ENCODE data around the gene EHBP1L1.
A peak's percentile ranks its signal among the peaks of the same experiment; 100 is the strongest.

The EHBP1L1 gene

DNA sequence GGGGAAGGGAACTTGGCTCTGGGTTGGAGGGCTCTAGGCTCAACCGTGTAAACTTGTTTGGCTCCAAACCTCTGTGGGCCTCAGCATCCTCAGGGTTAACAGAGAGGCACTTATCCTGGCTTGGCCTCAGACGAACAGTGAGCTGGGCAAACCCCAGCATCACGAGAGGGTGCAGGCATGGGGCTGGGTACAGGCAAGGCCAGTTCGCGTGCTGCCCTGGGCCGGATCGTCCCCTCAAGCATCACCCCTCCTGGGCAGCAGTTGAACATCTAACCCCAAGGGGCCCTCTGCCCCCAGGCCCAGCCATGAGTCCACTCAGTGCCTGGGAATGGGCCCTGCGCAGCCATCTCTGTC lies 1.9 kb downstream of the EHBP1L1 start:
- DNase-seq (ENCODE audit: low spot score), result no peak

DNA sequence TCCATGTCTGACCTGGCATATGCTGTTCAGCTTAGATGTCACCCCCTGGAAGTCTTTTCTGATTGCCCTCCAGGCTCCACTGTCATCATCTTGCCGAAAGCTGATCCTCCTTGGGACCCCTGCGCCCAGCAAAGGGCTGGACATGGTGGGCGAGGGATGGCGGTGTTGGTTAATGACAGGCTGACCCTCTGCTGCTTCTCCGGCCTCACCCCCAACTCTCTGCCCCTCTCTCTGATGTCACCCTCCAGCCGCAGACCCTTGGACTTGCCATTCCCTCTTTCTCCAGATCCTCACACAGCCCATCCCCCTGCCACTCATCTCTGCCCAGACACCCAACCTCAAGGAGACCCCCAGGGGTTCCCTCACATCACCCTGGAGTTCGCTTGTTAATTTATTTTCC lies 2.3 kb downstream of the EHBP1L1 start:
- DNase-seq (ENCODE audit: low spot score), result no peak

DNA sequence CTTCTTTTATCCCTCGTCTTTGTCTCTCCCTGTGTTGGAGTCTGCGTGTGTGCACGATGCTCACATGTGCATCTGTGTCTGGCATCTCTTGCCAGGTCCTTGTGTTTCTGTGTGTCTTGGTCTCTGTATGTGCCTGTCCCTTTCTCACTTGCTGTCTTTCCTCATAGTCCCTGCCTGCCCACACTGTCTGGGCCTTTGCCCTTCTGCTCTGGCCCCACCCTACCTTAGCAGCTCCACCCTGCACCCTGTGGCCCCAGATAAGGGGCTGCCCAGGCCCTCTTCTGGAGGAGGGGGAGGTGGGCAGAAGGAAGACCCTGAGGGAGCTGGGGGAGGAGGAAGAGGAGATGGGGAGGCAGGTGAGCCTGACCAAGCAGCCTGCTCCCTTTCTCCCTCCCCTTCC lies 2.8 kb downstream of the EHBP1L1 start:
- no peak for DNase-seq (ENCODE audit: low spot score)

DNA sequence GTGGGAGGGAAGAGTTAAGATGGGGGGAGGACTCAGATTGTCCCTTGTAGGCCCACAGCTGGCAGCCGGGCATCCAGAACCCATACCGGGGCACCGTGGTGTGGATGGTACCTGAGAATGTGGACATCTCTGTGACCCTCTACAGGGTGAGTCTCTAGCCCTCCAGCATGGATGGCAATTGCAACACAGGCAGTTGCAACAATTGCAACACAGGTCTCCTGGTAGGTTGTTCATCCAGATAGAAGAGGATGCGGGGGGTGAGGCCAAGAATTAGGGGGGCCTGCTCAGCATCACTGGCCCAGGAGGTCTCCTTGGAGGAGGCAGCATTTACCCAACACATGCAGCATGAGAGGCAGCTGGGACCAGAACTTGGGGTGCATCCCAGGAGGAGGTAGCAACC lies 3.4 kb downstream of the EHBP1L1 start:
- DNase-seq (ENCODE audit: low spot score), result no peak

DNA sequence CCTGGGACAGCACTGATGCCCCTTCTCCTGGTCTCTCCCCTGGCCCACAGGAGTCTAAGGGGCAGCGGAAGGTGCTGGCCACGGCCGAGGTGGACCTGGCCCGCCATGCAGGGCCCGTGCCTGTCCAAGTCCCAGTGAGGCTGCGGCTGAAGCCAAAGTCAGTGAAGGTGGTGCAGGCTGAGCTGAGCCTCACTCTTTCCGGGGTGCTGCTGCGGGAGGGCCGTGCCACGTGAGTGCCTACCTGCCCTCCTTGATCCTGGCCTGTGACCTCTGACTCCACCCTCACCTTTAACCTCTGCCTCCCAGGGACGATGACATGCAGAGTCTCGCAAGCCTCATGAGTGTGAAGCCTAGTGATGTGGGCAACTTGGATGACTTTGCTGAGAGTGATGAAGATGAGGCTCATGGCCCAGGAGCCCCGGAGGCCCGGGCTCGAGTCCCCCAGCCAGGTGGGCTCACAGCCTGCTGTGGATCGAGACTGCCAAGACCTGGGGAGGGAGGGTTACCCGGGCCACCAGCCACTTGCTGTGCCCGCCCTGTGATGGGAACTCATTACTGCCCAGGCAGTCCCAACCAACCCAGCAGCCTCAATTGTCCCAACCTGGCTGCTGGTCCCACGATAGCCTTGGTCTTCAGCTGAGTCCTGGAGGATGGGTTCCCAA lies 4.3 kb downstream of the EHBP1L1 start:
- no peak for DNase-seq (ENCODE audit: low spot score)

DNA sequence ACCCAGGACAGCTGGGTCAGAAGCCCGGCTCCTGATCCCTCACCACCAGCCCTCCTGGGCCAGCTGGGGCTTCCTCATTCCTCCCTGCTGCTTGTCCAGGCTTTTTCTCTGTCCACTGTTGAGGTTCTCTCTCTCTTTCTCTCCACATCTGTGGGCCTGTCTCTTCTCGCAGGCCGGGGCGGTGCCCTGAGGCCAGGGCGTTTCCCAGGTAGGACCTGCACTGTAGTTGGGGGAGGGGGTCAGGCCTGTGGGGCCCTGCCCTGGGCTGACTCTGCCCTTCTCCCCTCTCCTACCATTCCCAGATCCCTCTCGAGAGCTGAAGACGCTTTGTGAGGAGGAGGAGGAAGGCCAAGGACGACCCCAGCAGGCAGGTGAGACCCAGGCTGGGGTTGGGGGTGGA lies 4.9 kb downstream of the EHBP1L1 start:
- DNase-seq (ENCODE audit: low spot score), result no peak

DNA sequence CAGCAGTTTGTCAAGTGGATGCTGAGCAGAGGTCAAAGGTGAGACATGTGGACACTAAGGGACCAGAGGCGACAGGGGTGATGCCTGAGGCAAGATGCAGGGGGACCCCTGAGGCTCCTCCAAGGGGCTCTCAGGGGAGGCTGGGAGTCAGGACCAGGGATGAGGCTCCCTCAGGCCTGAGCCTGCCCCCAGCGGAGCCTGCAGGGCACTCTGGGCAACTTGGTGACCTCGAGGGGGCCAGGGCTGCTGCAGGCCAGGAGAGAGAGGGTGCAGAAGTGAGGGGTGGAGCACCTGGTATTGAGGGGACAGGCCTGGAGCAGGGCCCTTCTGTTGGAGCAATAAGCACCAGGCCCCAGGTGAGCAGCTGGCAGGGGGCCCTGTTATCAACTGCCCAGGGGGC lies 6.1 kb downstream of the EHBP1L1 start:
- no peak for DNase-seq (ENCODE audit: low spot score)

DNA sequence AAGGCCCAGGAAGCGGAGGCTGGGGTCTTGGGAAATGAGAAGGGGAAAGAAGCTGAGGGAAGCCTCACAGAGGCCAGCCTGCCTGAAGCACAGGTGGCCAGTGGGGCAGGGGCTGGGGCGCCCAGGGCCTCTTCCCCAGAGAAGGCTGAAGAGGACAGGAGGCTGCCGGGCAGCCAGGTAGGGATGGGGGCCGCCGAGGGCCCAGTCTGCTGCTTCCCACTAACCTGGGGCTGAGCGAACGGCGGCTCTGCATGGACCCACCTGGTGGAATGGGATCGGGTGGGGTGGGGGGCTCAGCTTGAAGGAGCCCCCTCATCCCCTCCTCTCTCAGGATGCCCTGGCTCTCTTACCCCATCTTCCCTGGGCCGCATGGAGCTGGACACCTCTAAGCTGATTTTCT lies 7.7 kb downstream of the EHBP1L1 start:
- no peak for DNase-seq (ENCODE audit: low spot score)

DNA sequence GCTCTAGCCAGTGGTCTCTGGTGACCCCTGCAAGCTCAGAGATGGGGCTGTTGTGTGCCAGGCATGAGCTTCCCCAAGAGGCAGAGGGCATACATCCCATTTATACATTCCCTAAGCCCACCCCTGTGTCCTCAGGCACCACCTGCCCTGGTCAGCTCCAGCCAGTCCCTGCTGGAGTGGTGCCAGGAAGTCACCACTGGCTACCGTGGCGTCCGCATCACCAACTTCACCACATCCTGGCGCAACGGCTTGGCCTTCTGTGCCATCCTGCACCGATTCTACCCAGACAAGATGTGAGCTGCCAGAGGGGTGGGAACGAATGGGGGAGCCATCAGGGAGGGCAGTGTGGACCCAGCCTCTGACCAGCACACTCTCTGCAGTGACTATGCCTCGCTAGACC lies 8.3 kb downstream of the EHBP1L1 start:
- DNase-seq (ENCODE audit: low spot score), result no peak

DNA sequence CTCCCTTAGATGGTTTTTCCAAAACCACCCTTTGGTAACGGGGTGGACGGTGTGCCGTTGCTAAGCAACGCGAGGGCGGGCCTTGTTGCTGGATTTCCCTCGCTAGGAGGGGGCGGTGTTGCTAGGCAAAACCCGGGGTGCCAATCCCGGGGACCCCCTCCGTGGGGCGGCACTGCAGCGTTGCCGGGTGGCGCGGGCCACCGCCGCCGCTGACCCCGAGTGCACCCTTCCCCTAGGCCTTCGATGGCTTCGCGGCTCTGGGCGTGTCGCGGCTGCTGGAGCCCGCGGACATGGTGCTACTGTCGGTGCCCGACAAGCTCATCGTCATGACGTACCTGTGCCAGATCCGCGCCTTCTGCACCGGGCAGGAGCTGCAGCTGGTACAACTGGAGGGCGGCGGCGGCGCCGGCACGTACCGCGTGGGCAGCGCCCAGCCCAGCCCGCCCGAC lies 8.9 kb downstream of the EHBP1L1 start:
- DNase-seq (ENCODE audit: low spot score), result no peak

DNA sequence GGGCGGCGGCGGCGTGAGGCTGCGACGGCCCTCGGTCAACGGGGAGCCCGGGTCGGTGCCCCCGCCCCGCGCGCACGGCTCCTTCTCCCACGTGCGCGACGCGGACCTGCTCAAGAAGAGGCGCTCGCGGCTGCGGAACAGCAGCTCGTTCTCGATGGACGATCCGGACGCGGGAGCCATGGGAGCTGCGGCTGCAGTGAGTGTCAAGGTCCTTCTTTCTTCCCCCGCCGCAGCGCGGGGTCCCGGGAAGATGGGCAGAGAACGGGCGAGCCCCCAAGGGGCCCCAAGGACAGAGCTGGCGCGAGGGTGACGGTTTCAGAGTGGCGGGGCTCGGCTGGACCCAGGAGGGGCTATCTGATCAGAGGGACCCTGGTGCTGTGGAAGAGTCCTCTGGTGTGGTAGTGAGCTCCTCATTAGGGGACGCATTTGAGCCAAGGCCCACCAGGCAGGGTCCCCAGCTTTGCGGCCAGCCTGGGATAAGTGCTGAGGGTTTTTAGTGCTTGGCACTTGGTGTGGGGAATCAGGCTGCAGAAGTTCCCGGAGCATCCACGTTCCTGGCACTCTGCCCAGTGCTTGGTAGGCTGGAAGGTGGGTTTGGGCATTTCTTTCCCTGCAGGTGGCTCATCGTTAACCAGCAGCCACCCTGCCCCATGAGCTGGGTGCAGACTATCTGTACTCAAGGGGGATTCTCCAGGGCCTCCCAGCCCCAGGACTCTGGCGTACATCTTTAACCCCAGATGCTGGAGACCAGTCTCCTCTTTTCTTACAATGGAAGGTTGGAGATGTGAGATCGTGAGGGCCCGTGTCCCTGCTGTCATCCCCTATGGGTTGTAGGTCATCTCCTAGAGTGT lies 9.8 kb downstream of the EHBP1L1 start:
- no peak for DNase-seq (ENCODE audit: low spot score)

DNA sequence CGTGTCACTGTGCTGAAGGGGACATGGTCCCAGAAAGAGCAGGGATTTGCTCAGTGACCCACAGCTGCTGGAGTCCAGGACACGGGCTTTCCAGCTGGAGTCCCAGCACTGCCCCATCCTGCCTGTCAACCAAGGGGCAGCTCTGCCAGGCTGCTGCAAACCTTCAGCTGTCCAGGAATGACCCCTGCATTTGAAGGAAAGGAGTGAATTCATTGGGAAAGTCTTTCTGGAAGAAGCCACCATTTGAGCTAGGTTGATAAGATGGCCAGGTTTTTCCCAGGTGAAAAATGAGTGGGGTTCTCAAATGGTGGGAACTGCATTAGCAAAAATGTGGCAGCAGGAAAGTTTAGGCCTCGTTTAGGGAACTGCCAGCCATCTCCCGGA lies 10.4 kb downstream of the EHBP1L1 start:
- no peak for DNase-seq (ENCODE audit: low spot score)

DNA sequence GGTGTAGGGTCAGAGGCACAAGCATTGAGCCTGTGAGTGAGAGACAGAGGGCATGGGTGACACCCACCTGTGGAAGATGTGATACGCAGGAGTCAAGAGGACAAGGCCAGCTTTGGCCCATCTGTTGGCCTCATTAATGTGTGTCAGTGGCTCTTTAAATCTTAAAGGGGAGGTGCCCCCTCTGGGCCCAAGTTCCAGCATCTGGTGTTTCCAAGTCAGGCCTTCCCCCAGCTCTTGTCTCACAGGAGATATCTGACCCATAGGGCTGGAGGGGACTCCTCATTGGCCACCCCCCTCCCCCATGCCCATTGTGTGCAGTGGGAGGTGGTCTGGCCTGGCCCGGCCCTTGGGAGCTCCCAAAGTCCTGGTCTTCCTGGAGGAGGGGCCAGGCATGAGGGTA lies 10.8 kb downstream of the EHBP1L1 start:
- no peak for DNase-seq (ENCODE audit: low spot score)

DNA sequence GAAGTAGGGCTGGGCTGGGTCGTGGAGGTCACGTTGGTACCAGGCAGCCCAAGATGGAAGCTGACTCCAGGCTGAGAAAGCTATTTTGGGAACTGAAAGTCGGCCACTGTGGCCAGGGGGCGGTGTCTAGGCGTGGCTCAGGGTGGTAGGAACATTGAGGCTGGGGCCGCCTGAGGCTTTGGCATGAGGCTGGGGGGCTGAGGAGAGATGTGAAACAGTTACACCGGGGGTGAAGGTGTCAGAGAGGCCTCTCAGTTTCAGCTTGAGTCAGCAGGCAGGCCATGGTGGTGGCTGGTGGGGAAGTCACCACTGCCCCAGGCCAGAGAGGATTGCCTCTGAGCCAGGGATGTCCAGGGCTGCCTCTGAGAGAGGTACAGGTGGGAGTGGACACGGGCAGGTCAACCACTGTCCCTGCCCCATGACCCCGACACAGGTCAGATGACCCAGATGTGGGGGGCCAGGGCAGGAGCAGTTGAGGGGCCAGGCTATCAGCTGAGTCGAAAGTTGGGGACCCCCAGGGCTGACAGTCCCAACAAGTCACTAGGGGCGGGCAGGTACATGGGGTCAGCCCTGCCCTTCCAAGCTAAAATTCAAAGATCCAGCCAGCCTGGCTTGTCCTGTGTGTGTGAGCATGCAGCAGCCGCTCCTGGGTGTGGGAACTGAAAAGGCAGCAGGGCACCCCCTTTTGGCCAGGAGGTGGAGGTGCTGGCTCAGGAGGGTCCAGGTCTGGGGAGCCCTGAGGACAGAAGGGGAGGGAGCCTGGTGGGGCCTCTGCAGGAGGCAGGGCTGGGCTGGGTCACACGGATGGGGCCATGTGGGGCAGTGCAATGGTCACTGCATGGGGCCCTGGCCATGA lies 12.6 kb downstream of the EHBP1L1 start:
- DNase-seq (ENCODE audit: low spot score), result peak; percentile 78

DNA sequence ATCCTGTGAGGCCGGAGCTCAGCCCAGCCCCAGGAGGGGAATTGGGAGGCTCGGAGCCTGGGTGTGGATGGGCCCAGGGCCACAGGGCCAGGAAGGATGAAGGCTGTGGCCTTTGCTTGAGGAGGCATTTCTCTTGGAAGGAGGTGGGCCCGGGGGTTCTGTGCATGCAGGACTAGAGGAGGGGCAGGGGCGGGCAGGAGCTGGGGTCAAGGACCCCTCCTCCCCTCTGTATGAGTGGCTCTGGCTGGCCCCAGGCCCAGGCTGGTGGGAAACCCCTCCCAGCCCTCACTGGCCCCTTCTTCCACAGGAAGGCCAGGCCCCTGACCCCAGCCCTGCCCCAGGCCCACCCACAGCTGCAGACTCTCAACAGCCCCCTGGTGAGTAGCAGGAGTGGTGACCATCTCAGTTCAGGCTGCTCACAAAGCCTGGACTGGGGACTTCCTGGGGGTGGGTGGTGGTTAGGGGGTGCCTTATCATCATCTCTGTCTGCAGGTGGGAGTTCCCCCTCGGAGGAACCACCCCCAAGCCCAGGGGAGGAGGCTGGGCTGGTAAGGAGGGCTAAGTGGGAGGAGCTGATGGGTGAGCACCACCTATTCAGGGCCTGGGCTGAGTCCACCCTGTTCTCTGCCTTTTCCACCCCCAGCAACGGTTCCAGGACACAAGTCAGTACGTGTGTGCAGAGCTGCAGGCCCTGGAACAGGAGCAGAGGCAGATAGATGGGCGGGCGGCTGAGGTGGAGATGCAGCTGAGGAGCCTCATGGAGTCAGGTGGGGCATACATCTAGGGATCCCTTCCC lies 13.8 kb downstream of the EHBP1L1 start:
- peak; percentile 29 for DNase-seq (ENCODE audit: low spot score)

DNA sequence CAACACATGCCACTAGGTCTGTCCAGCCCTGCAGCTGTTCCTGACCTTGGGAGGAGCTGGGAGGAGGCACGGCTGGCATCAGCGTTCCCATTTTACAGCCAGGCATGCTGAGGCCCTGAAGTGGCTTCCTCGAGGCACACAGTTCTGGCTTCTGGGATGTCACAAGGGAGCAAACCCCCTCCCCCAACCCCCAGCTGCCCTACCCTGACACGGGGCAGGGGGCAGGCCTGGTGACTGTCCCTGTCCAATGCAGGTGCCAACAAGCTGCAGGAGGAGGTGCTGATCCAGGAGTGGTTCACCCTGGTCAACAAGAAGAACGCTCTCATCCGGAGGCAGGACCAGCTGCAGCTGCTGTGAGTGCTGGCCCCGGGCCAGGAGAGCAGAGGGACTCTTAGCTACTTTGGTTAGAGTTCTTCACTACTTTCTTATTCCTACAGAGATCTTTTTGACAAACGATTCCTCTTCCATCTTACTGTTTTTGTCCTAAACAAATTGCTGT lies 14.4 kb downstream of the EHBP1L1 start:
- DNase-seq (ENCODE audit: low spot score), result no peak

DNA sequence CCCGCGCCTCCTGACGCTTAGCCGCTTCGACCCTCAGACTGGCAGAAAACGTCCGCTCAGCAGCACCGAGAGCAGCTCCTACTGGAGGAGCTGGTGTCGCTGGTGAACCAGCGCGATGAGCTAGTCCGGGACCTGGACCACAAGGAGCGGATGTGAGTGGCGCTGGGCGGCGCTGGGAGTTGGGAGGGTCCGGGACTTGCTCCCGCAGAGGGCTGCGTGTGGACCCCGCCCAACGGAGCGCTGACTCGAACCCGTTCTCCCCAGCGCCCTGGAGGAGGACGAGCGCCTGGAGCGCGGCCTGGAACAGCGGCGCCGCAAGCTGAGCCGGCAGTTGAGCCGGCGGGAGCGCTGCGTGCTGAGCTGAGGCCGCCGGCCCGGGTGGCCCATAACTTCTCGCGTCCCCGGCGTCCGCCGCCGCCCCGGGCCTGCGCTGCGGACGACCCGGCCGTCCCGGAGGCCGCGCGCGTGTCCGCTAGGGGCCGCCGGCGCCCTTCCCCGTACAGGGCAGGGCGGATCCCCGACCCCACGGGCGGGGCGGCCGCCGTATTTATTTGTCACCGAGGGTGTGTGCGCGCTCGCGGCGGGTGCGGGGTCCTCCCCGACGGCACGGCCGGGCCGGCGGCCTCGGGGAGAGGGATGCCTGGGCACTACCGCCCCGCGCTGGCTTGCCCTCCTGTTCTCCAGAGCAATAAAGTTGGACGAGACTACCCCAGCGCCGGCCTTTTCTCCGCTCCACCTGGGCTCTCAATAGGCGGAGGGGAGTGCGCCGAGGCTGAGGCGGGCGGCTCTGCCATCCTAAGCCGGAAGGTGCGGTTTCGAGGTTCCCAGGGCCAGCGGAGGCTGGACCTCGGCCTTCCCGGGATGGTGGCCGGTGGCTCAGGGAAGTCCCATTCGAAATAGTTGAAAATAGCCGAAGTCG lies 16.3 kb downstream of the EHBP1L1 start:
- DNase-seq (ENCODE audit: low spot score), result no peak

DNA sequence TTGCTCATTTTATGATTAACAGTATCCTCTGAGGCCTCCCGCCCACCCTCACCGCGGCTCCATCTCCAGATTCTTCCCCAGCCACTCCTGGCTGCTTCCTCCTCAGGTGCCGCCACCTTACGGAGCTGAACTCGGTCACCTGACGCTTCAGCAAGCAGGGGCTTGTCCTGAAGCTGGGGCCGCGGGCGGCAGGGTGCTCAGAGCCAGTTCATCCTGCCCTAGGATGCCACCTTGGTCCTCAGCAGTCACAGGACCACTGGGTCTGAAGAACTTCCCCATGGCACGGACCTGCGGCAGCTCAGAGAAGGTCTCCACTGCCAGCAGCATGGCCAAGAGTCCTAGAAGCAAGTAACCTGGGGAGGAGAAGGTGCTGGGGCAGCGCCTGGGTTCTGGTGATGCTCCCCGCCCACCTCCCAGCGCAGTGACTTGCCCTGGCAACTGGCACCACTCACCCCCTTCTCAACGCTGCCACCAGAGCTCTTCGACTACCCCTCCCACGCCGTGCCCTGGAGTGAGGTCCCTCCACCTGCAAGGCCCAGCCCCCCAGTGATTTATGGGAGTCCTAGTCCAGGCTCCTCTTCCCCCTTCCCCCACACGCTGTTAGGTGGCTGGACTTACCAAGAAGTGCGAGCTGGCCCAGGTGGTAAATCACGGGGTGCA lies 17.1 kb downstream of the EHBP1L1 start:
- no peak for DNase-seq (ENCODE audit: low spot score)

DNA sequence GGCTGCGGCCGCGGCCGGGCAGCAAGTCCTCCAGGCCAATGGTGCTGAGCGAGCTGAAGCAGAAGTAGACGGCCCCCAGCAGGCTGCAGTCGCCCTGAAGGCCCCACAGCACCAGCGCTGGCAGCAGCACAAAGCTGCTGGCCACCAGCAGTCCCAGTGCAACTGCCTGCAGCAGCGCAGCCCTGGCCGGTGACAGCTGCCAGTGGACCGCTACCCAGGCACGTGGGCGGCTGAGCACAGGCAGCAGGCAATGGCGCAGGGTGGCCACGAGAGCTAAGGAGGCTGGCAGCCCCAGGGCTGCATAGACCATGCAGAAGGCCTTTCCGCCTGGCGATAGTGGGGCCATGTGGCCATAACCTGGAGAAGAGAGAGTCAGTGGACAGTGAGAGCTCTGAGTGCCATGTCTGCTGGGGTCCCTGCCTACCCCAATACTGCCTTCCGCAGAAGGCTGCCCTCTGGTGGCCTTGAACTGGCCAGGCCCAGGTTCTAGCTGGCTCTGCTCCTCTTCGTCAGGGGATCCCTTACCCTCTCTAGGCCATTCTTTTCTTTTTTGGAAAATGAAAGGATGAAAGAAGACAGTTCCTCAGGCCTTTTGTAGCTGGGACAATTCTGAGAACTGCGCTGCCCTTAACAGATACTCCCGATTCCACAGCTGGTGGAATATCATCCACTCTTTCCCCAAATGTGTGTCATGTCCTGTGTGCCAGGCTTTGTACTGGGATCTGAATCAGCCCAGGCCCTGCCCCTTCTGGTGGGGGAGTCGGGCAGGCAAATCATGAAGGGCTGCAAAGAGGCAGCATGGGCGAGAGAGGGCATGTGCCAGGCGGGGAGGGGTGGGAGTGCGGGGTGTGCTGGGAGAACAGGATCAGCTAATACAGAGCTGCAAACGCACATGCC lies 17.9 kb downstream of the EHBP1L1 start:
- DNase-seq (ENCODE audit: low spot score), result peak; percentile 50

Measured in CD4-positive, alpha-beta T cell treated with Interleukin-15 for 4 hours (primary cell).